Sigmoid colon (tissue), 7 donors: ENCODE data around the gene CCDC71L. TPM values are rescaled to one million over a fixed set of nuclear protein-coding genes. Genes with fewer than 3 reads are reported as not detected.
"Not testable (repeated sequence)": the region's sequence is repeated elsewhere in the genome, so short reads cannot be mapped to it uniquely, and the experiment has no call there.

Experiments
- DNase-seq: peaks from one replicate; pipeline ENCODE4 v3.0.0-alpha.2; 2019
- H3K27ac ChIP-seq, 4 donors: fragments of 200-600 bp; sonication (generic); one replicate each; pipeline ENCODE4 v1.5.1; 2016 to 2019; ENCODE audit warnings: mild to moderate bottlenecking in 1 of 4
- H3K27me3 ChIP-seq, 3 donors: fragments of 200-600 bp; sonication (generic); one replicate each; pipeline ENCODE4 v1.5.1; 2019; ENCODE audit warnings: mild to moderate bottlenecking in 1 of 3
- H3K36me3 ChIP-seq, 4 donors: fragments of 200-600 bp; sonication (generic); one replicate each; pipeline ENCODE4 v1.5.1; 2016 to 2019
- H3K4me1 ChIP-seq, 4 donors: fragments of 200-600 bp; sonication (generic); one replicate each; pipeline ENCODE4 v1.5.1; 2017 to 2019
- H3K4me3 ChIP-seq, 4 donors: fragments of 200-600 bp; sonication (generic); one replicate each; pipeline ENCODE4 v1.5.1; 2017 to 2019; ENCODE audit warnings: mild to moderate bottlenecking in 2 of 4, moderate library complexity in 1 of 4
- H3K9me3 ChIP-seq, 4 donors: fragments of 200-600 bp in 3 of 4; sonication (generic) in 3 of 4; one replicate each; pipeline versions ENCODE4 v1.5.1 to v1.6.1; 2013 to 2019
- CTCF ChIP-seq, 4 experiments: fragments of 450-650 bp in 3 of 4; fragments of 200-600 bp in 1 of 4; IDR thresholded peaks; one replicate each; pipeline ENCODE4 v1.5.1; 2016 to 2019; ENCODE audit warnings: antibody characterized with exemption in 4 of 4, mild to moderate bottlenecking in 3 of 4, moderate library complexity in 2 of 4
- EP300 ChIP-seq, 4 donors: sonication (generic); formaldehyde crosslinking; IDR thresholded peaks; one replicate each; pipeline ENCODE4 v1.6.1; 2017; ENCODE audit warnings: antibody characterized with exemption in 4 of 4
- POLR2A ChIP-seq, 2 donors: fragments of 450-650 bp; IDR thresholded peaks; one replicate each; pipeline ENCODE4 v1.6.1; 2016; ENCODE audit warnings: antibody characterized with exemption in 2 of 2, mild to moderate bottlenecking in 2 of 2, moderate library complexity in 2 of 2
- POLR2AphosphoS5 ChIP-seq, 4 donors: sonication (generic); formaldehyde crosslinking; IDR thresholded peaks; one replicate each; pipeline ENCODE4 v1.6.1; 2017; ENCODE audit warnings: antibody characterized with exemption in 4 of 4
- WGBS, 2 donors: extraction: QIAGEN DNeasy Blood & Tissue Kit; methylation state at CpG; one replicate each; pipeline ENCODE4 v1.1.7; 2013; 5-methylcytosine and 5-hydroxymethylcytosine counted together
- intact Hi-C: fragments of 100-400 bp; cut with DNase I; formaldehyde crosslinking; loops from one replicate; pipeline ENCODE4 v1.15.1; 2023
- polyA plus RNA-seq, 3 donors: library from polyadenylated mRNA; stranded (reverse); fragments of 200-250 nt; gene quantifications; one replicate each; pipeline ENCODE4 v1.2.3, GENCODE V29; 2013
- total RNA-seq, 4 donors: library from RNA; depleted of rRNA; stranded (reverse); fragments of >200 nt; gene quantifications; one replicate each; pipeline ENCODE4 v1.1.0, GENCODE V29; 2016
- donor health status: healthy with polysubstance abuse.
- donor health status: Bipolar disorder and iron deficiency.
- donor health status: healthy.

The CCDC71L gene
- total and polyA plus RNA-seq, 7 donors = 8.3 to 84.0 (median 15.0) TPM

GRCh38 chr7:106683941-106684340 is 23.0 kb upstream of the CCDC71L start:
- intact Hi-C loops = no loop called here
- peaks cover 0 to 9% (median 0%) of the 10 kb centered on the region in 4 donors for H3K4me1 ChIP-seq
- no peaks in the 10 kb centered on the region for H3K27me3 ChIP-seq

GRCh38 chr7:106681815-106682495 is 21.0 kb upstream of the CCDC71L start:
- DNase-seq = no peak
- 75 to 82% methylated on average over 5 of the region's 5 CpGs for WGBS, 2 donors

More at GRCh38 chr7:106683941-106684340, 23.0 kb upstream of the CCDC71L start:
- Histone ChIP-seq H3K36me3 (no peaks in the 10 kb centered on the region), H3K4me3 (no peak overlapping the region), H3K27ac (no peak overlapping the region), H3K9me3 (peaks cover 0 to 3% (median 0%) of the 10 kb centered on the region in 4 donors)
- TF ChIP-seq POLR2A (IDR thresholded peaks at IDR 0.05) (no peak), EP300 (IDR thresholded peaks at IDR 0.05) (no peak), CTCF (IDR thresholded peaks at IDR 0.05) (no peak), POLR2AphosphoS5 (IDR thresholded peaks at IDR 0.05) (no peak)
- DNase-seq = no peak
- 94 to 96% methylated on average over 3 of the region's 3 CpGs for WGBS, 2 donors

GRCh38 chr7:106679153-106679931 is 18.4 kb upstream of the CCDC71L start:
- Histone ChIP-seq H3K27ac (no peak overlapping the region), H3K36me3 (no peaks in the 10 kb centered on the region), H3K9me3 (no peaks in the 10 kb centered on the region), H3K4me3 (no peak overlapping the region), H3K4me1 (peaks cover 0 to 9% (median 0%) of the 10 kb centered on the region in 4 donors), H3K27me3 (no peaks in the 10 kb centered on the region)
- no peak for DNase-seq
- WGBS, 2 donors = 60 to 80% methylated on average over 6 of the region's 6 CpGs
- intact Hi-C loops = no loop called here
- TF ChIP-seq POLR2AphosphoS5 (IDR thresholded peaks at IDR 0.05) (peak in 2 of 4 donors; percentile 16 to 47), EP300 (IDR thresholded peaks at IDR 0.05) (no peak), POLR2A (IDR thresholded peaks at IDR 0.05) (no peak), CTCF (IDR thresholded peaks at IDR 0.05) (no peak)

More at GRCh38 chr7:106681815-106682495, 21.0 kb upstream of the CCDC71L start:
- no peak overlapping the region for H3K27ac ChIP-seq
- H3K4me1 ChIP-seq = peaks cover 0 to 9% (median 0%) of the 10 kb centered on the region in 4 donors
- no peak overlapping the region for H3K4me3 ChIP-seq
- TF ChIP-seq POLR2AphosphoS5 (IDR thresholded peaks at IDR 0.05) = no peak
- TF ChIP-seq POLR2A (IDR thresholded peaks at IDR 0.05) = no peak
- no peak for TF ChIP-seq CTCF (IDR thresholded peaks at IDR 0.05)
- intact Hi-C loops = no loop called here
- no peaks in the 10 kb centered on the region for H3K36me3 ChIP-seq
- H3K27me3 ChIP-seq = no peaks in the 10 kb centered on the region
- peaks cover 0 to 3% (median 0%) of the 10 kb centered on the region in 4 donors for H3K9me3 ChIP-seq

GRCh38 chr7:106678795-106679152 is 17.8 kb upstream of the CCDC71L start:
- H3K9me3 ChIP-seq = no peaks in the 10 kb centered on the region
- H3K4me3 ChIP-seq = no peak overlapping the region
- DNase-seq = no peak
- H3K27ac ChIP-seq = no peak overlapping the region
- H3K36me3 ChIP-seq = no peaks in the 10 kb centered on the region
- WGBS, 2 donors = 89 to 93% methylated on average over 3 of the region's 3 CpGs
- intact Hi-C loops = no loop called here
- no peaks in the 10 kb centered on the region for H3K27me3 ChIP-seq
- TF ChIP-seq POLR2A (IDR thresholded peaks at IDR 0.05) (no peak), POLR2AphosphoS5 (IDR thresholded peaks at IDR 0.05) (no peak), CTCF (IDR thresholded peaks at IDR 0.05) (no peak), EP300 (IDR thresholded peaks at IDR 0.05) (no peak)
- peaks cover 0 to 9% (median 0%) of the 10 kb centered on the region in 4 donors for H3K4me1 ChIP-seq

GRCh38 chr7:106676506-106676905 is 15.5 kb upstream of the CCDC71L start:
- H3K4me1 ChIP-seq, H3K36me3 ChIP-seq, H3K4me3 ChIP-seq, H3K9me3 ChIP-seq, DNase-seq, H3K27ac ChIP-seq, intact Hi-C loops, H3K27me3 ChIP-seq: not testable (repeated sequence)
- 64 to 76% methylated on average over 2 of the region's 2 CpGs for WGBS, 2 donors

GRCh38 chr7:106673688-106674087 is 12.7 kb upstream of the CCDC71L start:
- H3K4me1 ChIP-seq, H3K27me3 ChIP-seq, H3K36me3 ChIP-seq, intact Hi-C loops, H3K9me3 ChIP-seq, DNase-seq, H3K27ac ChIP-seq, H3K4me3 ChIP-seq: not testable (repeated sequence)
- 70 to 86% methylated on average over 2 of the region's 2 CpGs for WGBS, 2 donors

- intact Hi-C loops = not testable (repeated sequence)
- 92 to 93% methylated on average over 8 of the region's 8 CpGs for WGBS, 2 donors
These were observed 11.0 kb upstream of the CCDC71L start for GRCh38 chr7:106671930-106672329.

More at GRCh38 chr7:106671930-106672329, 11.0 kb upstream of the CCDC71L start:
- not testable (repeated sequence) for H3K4me1 ChIP-seq, H3K36me3 ChIP-seq, H3K27me3 ChIP-seq, H3K4me3 ChIP-seq, DNase-seq, H3K27ac ChIP-seq, H3K9me3 ChIP-seq
